Measurements from ENCODE around the gene SUSD4. TPM values are rescaled to one million over a fixed set of nuclear protein-coding genes. Genes with fewer than 3 reads are reported as not detected.

The SUSD4 gene
- total and polyA plus RNA-seq, 9 of the 15 experiments (the other 6 are each of a cell fraction or from before 2014, with no cell fraction given) = 0.06 to 1.7 (median 0.09) TPM; not detected in 4

DNA sequence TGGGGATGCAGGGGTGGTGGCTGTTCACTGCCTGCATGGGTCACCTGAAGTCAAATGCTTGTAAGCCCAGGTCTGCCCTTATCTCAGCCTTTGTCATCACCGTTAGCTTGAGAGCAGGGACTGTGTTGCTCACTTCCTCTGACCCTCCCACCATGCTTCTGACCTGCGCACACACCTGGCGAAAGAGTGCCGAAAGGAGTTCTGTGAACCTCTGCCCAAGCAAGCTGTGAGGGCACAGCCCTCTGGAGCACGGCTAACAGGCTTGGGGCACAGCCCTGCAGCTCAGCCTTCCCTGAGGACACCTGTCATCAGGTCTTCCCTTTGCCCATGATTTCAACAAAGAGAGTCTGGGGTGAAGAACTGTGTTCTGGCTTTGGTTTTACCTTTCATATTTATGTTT, 93.8 kb downstream of the SUSD4 start (continued):
- TF ChIP-seq, protein P1, sequence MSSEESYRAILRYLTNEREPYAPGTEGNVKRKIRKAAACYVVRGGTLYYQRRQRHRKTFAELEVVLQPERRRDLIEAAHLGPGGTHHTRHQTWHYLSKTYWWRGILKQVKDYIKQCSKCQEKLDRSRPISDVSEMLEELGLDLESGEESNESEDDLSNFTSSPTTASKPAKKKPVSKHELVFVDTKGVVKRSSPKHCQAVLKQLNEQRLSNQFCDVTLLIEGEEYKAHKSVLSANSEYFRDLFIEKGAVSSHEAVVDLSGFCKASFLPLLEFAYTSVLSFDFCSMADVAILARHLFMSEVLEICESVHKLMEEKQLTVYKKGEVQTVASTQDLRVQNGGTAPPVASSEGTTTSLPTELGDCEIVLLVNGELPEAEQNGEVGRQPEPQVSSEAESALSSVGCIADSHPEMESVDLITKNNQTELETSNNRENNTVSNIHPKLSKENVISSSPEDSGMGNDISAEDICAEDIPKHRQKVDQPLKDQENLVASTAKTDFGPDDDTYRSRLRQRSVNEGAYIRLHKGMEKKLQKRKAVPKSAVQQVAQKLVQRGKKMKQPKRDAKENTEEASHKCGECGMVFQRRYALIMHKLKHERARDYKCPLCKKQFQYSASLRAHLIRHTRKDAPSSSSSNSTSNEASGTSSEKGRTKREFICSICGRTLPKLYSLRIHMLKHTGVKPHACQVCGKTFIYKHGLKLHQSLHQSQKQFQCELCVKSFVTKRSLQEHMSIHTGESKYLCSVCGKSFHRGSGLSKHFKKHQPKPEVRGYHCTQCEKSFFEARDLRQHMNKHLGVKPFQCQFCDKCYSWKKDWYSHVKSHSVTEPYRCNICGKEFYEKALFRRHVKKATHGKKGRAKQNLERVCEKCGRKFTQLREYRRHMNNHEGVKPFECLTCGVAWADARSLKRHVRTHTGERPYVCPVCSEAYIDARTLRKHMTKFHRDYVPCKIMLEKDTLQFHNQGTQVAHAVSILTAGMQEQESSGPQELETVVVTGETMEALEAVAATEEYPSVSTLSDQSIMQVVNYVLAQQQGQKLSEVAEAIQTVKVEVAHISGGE (CRISPR knock-in tag; IDR thresholded peaks at IDR 0.05) = no peak
- TF ChIP-seq CHCHD3 (CRISPR knock-in tag; IDR thresholded peaks at IDR 0.05) (no peak), HIVEP1 (CRISPR knock-in tag; IDR thresholded peaks at IDR 0.05) (no peak)

DNA sequence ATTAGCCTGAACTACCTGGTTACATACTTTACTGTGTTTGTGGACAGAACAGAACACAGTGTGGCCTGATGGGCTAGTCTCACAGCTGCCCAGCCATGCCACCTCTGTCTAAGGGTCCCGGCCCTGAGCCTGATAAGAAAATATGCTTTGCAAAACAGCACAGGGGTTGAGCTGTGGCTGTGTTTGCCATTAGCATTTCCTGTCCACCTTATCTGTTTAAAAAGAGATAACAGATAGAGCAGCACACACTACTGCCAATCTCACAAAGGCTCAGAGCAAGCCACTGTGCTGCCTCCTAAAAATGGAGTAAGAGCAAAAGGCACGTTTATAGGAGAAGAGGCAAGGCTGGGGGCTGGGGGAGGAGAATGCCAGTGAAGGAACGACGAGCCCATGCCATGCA, 95.0 kb downstream of the SUSD4 start:
- no peak overlapping the region for H3K4me2 ChIP-seq (ENCODE audit: insufficient read depth, low read length)
- no peak overlapping the region for H3K4me3 ChIP-seq
- BruUV-seq (replicated peaks) = no TSS peak
- H3K9ac ChIP-seq (ENCODE audit: insufficient read depth in 1 of 2, low read depth in 2 of 2, low read length in 2 of 2) = no peak overlapping the region
- no peaks in the 10 kb centered on the region for H3K36me3 ChIP-seq (ENCODE audit: control insufficient read depth, insufficient read depth, low read length)
- peaks cover 0 to 10% of the 10 kb centered on the region in 2 experiments; a peak in 1 of 5 replicates for H3K27me3 ChIP-seq (ENCODE audit: control insufficient read depth in 2 of 2, insufficient read depth in 2 of 2, low read length in 2 of 2)
- H3K27ac ChIP-seq (ENCODE audit: extremely low read depth, low read depth, low read length) = no peak overlapping the region
- no peaks in the 10 kb centered on the region for H4K20me1 ChIP-seq (replicated peaks; ENCODE audit: control insufficient read depth, insufficient read depth, low read length)
- FAIRE-seq (no peak), DNase-seq (ENCODE audit: extremely low read depth in 1 of 4, low spot score in 3 of 4) (no peak), ATAC-seq (no peak; the same call in none of the 3 replicates)
- CTCF ChIA-PET (ENCODE audit: low intra/inter-chr PET ratio) = no interaction called here
- no peaks in the 10 kb centered on the region for H3K9me3 ChIP-seq (replicated peaks; ENCODE audit: control insufficient read depth, insufficient read depth, low read depth, low read length)
- TF ChIP-seq ZNF175 (CRISPR knock-in tag; IDR thresholded peaks at IDR 0.05; ENCODE audit: low read depth) = peak; percentile 54; the same call in 1 of the 2 replicates
- TF ChIP-seq ZNF764 (CRISPR knock-in tag; IDR thresholded peaks at IDR 0.05; ENCODE audit: low read depth) = no peak
- in situ Hi-C loops (cut with MboI) (no loop called here), intact Hi-C loops (cut with micrococcal nuclease) (no loop called here)
- WGBS (ENCODE audit: insufficient coverage, low coverage, missing lambda C conversion rate) = 7% methylated on average over 4 of the region's 4 CpGs
- no peaks in the 10 kb centered on the region for H3K79me2 ChIP-seq (ENCODE audit: control insufficient read depth, insufficient read depth, low read length)
- peaks cover 0 to 20% of the 10 kb centered on the region in 2 experiments; a peak in 4 of 5 replicates for H3K4me1 ChIP-seq (replicated peaks in 1 of 2; ENCODE audit: control insufficient read depth in 2 of 2, insufficient read depth in 2 of 2, low read length in 2 of 2)
- H3K9me1 ChIP-seq (ENCODE audit: control insufficient read depth, insufficient read depth, low read length) = no peaks in the 10 kb centered on the region
- H2AFZ ChIP-seq (ENCODE audit: low read depth, low read length) = peak overlapping the region; percentile 14; the same call in 1 of the 2 replicates
- POLR2A ChIA-PET = interaction anchor here (0.8 to 0.9 kb wide), 2 partner anchors 8 to 9 kb away, joined by 3 read pairs; no protein-coding TSS in a partner anchor

Measured in K562 (cell line).